HEK293 (cell line): Measurements from ENCODE around the gene KRTAP7-1.

Source experiments
- REPIN1 ChIP-seq: fragments of 450-650 bp; formaldehyde crosslinking; IDR thresholded peaks from 2 replicates; pipeline ENCODE4 v1.5.1; 2017; ENCODE audit warnings: missing biosample characterization, missing genetic modification characterization, low read depth
- ZNF248 ChIP-seq: fragments of 450-650 bp; formaldehyde crosslinking; IDR thresholded peaks from 2 replicates; pipeline ENCODE4 v1.5.1; 2017; ENCODE audit warnings: missing biosample characterization, missing genetic modification characterization

GRCh38 chr21:30800605-30801004, 29.0 kb downstream of the KRTAP7-1 start:
- TF ChIP-seq ZNF248 (tag by site-specific recombination) (no peak), REPIN1 (tag by site-specific recombination) (no peak)
